ENCODE data around the gene GNG12. TPM values are rescaled to one million over a fixed set of nuclear protein-coding genes. Genes with fewer than 3 reads are reported as not detected.

GNG12 gene
- total RNA-seq, 4 donors from 2014 or later: 17.9 to 24.5 (median 22.1) TPM

GRCh38 chr1:67766141-67766978, 66.9 kb downstream of the GNG12 start:
- H3K27ac ChIP-seq: no peak overlapping the region
- H3K27me3 ChIP-seq: no peaks in the 10 kb centered on the region
- H3K9me3 ChIP-seq: no peaks in the 10 kb centered on the region
- peak in 1 of 2 donors; percentile 16 for DNase-seq
- intact Hi-C loops (cut with DNase I; ENCODE audit: low total_unique reads): loop anchor here (2.0 to 10.0 kb wide), 3 partner anchors 66 to 578 kb away; partner anchors contain the start of gene GNG12
- no peaks in the 10 kb centered on the region for H3K36me3 ChIP-seq
- TF ChIP-seq POLR2A (IDR thresholded peaks at IDR 0.05) (no peak), CTCF (IDR thresholded peaks at IDR 0.05 in 4 of 5, conservative IDR thresholded peaks at IDR 0.05 in 1 of 5) (peak; percentile 64 to 85 (median 75))
- H3K4me3 ChIP-seq: peak overlapping the region in 3 of 4 donors; percentile 21 to 48 (median 39)
- peak; percentile 53 to 68 for ATAC-seq
- H3K4me1 ChIP-seq: peaks cover 0 to 6% of the 10 kb centered on the region in 2 donors
- in situ Hi-C loops (cut with MboI; ENCODE audit: low sequenced_read_pairs in 4 of 4): loop anchor here in 3 of 4 donors (10.0 to 25.0 kb wide), 4 partner anchors 78 to 571 kb away; no protein-coding TSS in a partner anchor

- H3K36me3 ChIP-seq: no peaks in the 10 kb centered on the region
- TF ChIP-seq POLR2A (IDR thresholded peaks at IDR 0.05) (no peak), CTCF (IDR thresholded peaks at IDR 0.05 in 4 of 5, conservative IDR thresholded peaks at IDR 0.05 in 1 of 5) (no peak)
- no peaks in the 10 kb centered on the region for H3K27me3 ChIP-seq
- in situ Hi-C loops (cut with MboI; ENCODE audit: low sequenced_read_pairs in 4 of 4) (loop anchor here (5.0 to 25.0 kb wide), 6 partner anchors 80 to 573 kb away; no protein-coding TSS in a partner anchor), intact Hi-C loops (cut with DNase I; ENCODE audit: low total_unique reads) (loop anchor here (5.0 to 10.0 kb wide), 2 partner anchors 68 to 580 kb away; partner anchors contain the start of gene GNG12)
- no peaks in the 10 kb centered on the region for H3K9me3 ChIP-seq
- no peak for ATAC-seq
- H3K27ac ChIP-seq: no peak overlapping the region
- DNase-seq: no peak
- no peak overlapping the region for H3K4me3 ChIP-seq
- H3K4me1 ChIP-seq: peaks cover 9 to 17% of the 10 kb centered on the region in 2 donors
These were observed 68.6 kb downstream of the GNG12 start for GRCh38 chr1:67764633-67765032.

GRCh38 chr1:67761730-67762129, 71.5 kb downstream of the GNG12 start:
- H3K4me1 ChIP-seq: peaks cover 19 to 20% of the 10 kb centered on the region in 2 donors
- ATAC-seq: no peak
- DNase-seq: no peak
- no peaks in the 10 kb centered on the region for H3K27me3 ChIP-seq
- in situ Hi-C loops (cut with MboI; ENCODE audit: low sequenced_read_pairs in 4 of 4): loop anchor here (5.0 to 25.0 kb wide), 6 partner anchors 83 to 576 kb away; no protein-coding TSS in a partner anchor
- H3K4me3 ChIP-seq: no peak overlapping the region
- no peak overlapping the region for H3K27ac ChIP-seq
- intact Hi-C loops (cut with DNase I; ENCODE audit: low total_unique reads): loop anchor here (10.0 kb wide), 1 partner anchor 583 kb away; no protein-coding TSS in a partner anchor
- TF ChIP-seq POLR2A (IDR thresholded peaks at IDR 0.05) (no peak), CTCF (IDR thresholded peaks at IDR 0.05 in 4 of 5, conservative IDR thresholded peaks at IDR 0.05 in 1 of 5) (no peak)
- H3K9me3 ChIP-seq: no peaks in the 10 kb centered on the region
- no peaks in the 10 kb centered on the region for H3K36me3 ChIP-seq

GRCh38 chr1:67761091-67761490, 72.2 kb downstream of the GNG12 start:
- Histone ChIP-seq H3K27ac (peak overlapping the region in 1 of 4 donors; percentile 75), H3K36me3 (no peaks in the 10 kb centered on the region), H3K4me1 (peaks cover 16 to 19% of the 10 kb centered on the region in 2 donors), H3K9me3 (no peaks in the 10 kb centered on the region), H3K4me3 (no peak overlapping the region), H3K27me3 (no peaks in the 10 kb centered on the region)
- ATAC-seq (no peak), DNase-seq (no peak)
- intact Hi-C loops (cut with DNase I; ENCODE audit: low total_unique reads): loop anchor here (10.0 kb wide), 1 partner anchor 584 kb away; no protein-coding TSS in a partner anchor
- TF ChIP-seq CTCF (IDR thresholded peaks at IDR 0.05 in 4 of 5, conservative IDR thresholded peaks at IDR 0.05 in 1 of 5) (no peak), POLR2A (IDR thresholded peaks at IDR 0.05) (no peak)
- in situ Hi-C loops (cut with MboI; ENCODE audit: low sequenced_read_pairs in 4 of 4): loop anchor here (5.0 to 25.0 kb wide), 6 partner anchors 84 to 576 kb away; no protein-coding TSS in a partner anchor
